Fibroblast of lung (primary cell): ENCODE results near the gene HHAT. TPM values are rescaled to one million over a fixed set of nuclear protein-coding genes. Genes with fewer than 3 reads are reported as not detected.

Experiments used
- DNase-seq, 2 donors: peaks; one replicate each; pipeline versions ENCODE4 v3.0.0 to v3.0.0-alpha.2; 2010; ENCODE audit warnings: low read depth in 2 of 2
- H2AFZ ChIP-seq: 2 replicates; pipeline ENCODE4 v1.5.1; 2012; ENCODE audit warnings: low read length, control low read depth, inconsistent platforms
- H3K27ac ChIP-seq: 2 replicates; pipeline ENCODE4 v1.5.1; 2011; ENCODE audit warnings: low read length, control low read depth; ENCODE audit not compliant: insufficient read depth
- H3K27me3 ChIP-seq: 2 replicates; pipeline ENCODE4 v1.5.1; 2011; ENCODE audit warnings: mild to moderate bottlenecking, low read length; ENCODE audit not compliant: control insufficient read depth, insufficient read depth
- H3K36me3 ChIP-seq: 2 replicates; pipeline ENCODE4 v1.5.1; 2011; ENCODE audit warnings: low read length; ENCODE audit not compliant: control insufficient read depth, insufficient read depth
- H3K4me1 ChIP-seq: 2 replicates; pipeline ENCODE4 v1.5.1; 2011; ENCODE audit warnings: low read length; ENCODE audit not compliant: control insufficient read depth, insufficient read depth; ENCODE audit errors: extremely low read depth
- H3K4me2 ChIP-seq: 2 replicates; pipeline ENCODE4 v1.5.1; 2011; ENCODE audit warnings: low read length, control low read depth; ENCODE audit not compliant: insufficient read depth; ENCODE audit errors: extremely low read depth
- H3K4me3 ChIP-seq, 4 experiments: fragments of 200-600 bp in 1 of 4; sonication (generic) in 1 of 4; replicated peaks in 1 of 4; 2 replicates each; pipeline ENCODE4 v1.5.1; 2011 to 2016; ENCODE audit warnings: low read length in 4 of 4, low read depth in 3 of 4, mild to moderate bottlenecking in 3 of 4, control low read depth in 2 of 4, inconsistent platforms in 1 of 4, mixed read lengths in 1 of 4; ENCODE audit not compliant: insufficient read depth in 1 of 4; ENCODE audit errors: control extremely low read depth in 1 of 4
- H3K79me2 ChIP-seq: 2 replicates; pipeline ENCODE4 v1.5.1; 2012; ENCODE audit warnings: mild to moderate bottlenecking, low read length, inconsistent platforms; ENCODE audit not compliant: control insufficient read depth, insufficient read depth
- H3K9ac ChIP-seq: 2 replicates; pipeline ENCODE4 v1.5.1; 2011; ENCODE audit warnings: mild to moderate bottlenecking, low read length, control low read depth; ENCODE audit not compliant: insufficient read depth
- H3K9me3 ChIP-seq: 2 replicates; pipeline ENCODE4 v1.5.1; 2012; ENCODE audit warnings: low read depth, low read length; ENCODE audit not compliant: control insufficient read depth, insufficient read depth
- H4K20me1 ChIP-seq: 2 replicates; pipeline ENCODE4 v1.5.1; 2011; ENCODE audit warnings: low read length; ENCODE audit not compliant: control insufficient read depth, insufficient read depth; ENCODE audit errors: extremely low read depth
- CTCF ChIP-seq, 2 donors: IDR thresholded peaks in 1 of 2; conservative IDR thresholded peaks in 1 of 2; 1 replicate in 1 of 2; 2 replicates in 1 of 2; pipeline ENCODE4 v1.5.1; 2011 to 2012; ENCODE audit warnings: low read length in 2 of 2, control low read depth in 1 of 2, inconsistent platforms in 1 of 2, low read depth in 1 of 2, mild to moderate bottlenecking in 1 of 2
- EZH2 ChIP-seq: IDR thresholded peaks from 2 replicates; pipeline ENCODE4 v1.5.1; 2012; ENCODE audit warnings: low read length, control low read depth, mild to moderate bottlenecking; ENCODE audit errors: missing control alignments
- polyA plus RNA-seq, 2 donors: library from polyadenylated mRNA; depleted of rRNA in 1 of 2; stranded (reverse) in 1 of 2; unstranded in 1 of 2; fragments of >200 nt; gene quantifications; 2 replicates each; pipeline ENCODE4 v1.2.1, GENCODE V29; 2011 to 2012; ENCODE audit warnings: missing spikeins in 1 of 2
- total RNA-seq: library from RNA; depleted of rRNA; stranded (reverse); fragments of >200 nt; gene quantifications from 2 replicates; pipeline ENCODE4 v1.2.1, GENCODE V29; 2014

Gene HHAT
- total and polyA plus RNA-seq, 2 donors (not counting 1 experiment from before 2014, with no cell fraction given) = 3.6 to 4.8 TPM

GRCh38 chr1:210446479-210446878, 117.8 kb downstream of the HHAT start:
- peak in 1 of 2 donors; percentile 50 for DNase-seq
- H3K4me2 ChIP-seq = no peak overlapping the region
- H3K79me2 ChIP-seq = no peaks in the 10 kb centered on the region
- no peak overlapping the region for H3K9ac ChIP-seq
- H3K27ac ChIP-seq = no peak overlapping the region
- H4K20me1 ChIP-seq = no peaks in the 10 kb centered on the region
- H3K36me3 ChIP-seq = no peaks in the 10 kb centered on the region
- H3K4me3 ChIP-seq = no peak overlapping the region
- no peaks in the 10 kb centered on the region for H3K4me1 ChIP-seq
- no peak overlapping the region for H2AFZ ChIP-seq
- no peaks in the 10 kb centered on the region for H3K27me3 ChIP-seq
- no peaks in the 10 kb centered on the region for H3K9me3 ChIP-seq
- TF ChIP-seq EZH2 (no peak), CTCF (conservative IDR thresholded peaks at IDR 0.05 in 1 of 2, IDR thresholded peaks at IDR 0.05 in 1 of 2; ENCODE audit: low read depth in 1 of 2, low read length in 2 of 2) (no peak)

GRCh38 chr1:210447456-210448057, 118.9 kb downstream of the HHAT start:
- no peak overlapping the region for H3K9ac ChIP-seq

GRCh38 chr1:210448297-210448892, 119.7 kb downstream of the HHAT start:
- Histone ChIP-seq H3K4me3 (no peak overlapping the region), H3K9me3 (no peaks in the 10 kb centered on the region), H3K79me2 (no peaks in the 10 kb centered on the region), H3K9ac (no peak overlapping the region), H3K27me3 (no peaks in the 10 kb centered on the region), H4K20me1 (no peaks in the 10 kb centered on the region), H2AFZ (no peak overlapping the region), H3K36me3 (no peaks in the 10 kb centered on the region), H3K4me1 (no peaks in the 10 kb centered on the region), H3K4me2 (no peak overlapping the region), H3K27ac (no peak overlapping the region)
- DNase-seq = peak; percentile 53 to 72
- no peak for TF ChIP-seq EZH2
- TF ChIP-seq CTCF (conservative IDR thresholded peaks at IDR 0.05 in 1 of 2, IDR thresholded peaks at IDR 0.05 in 1 of 2; ENCODE audit: low read depth in 1 of 2, low read length in 2 of 2) = peak; percentile 61 to 67

More at GRCh38 chr1:210447456-210448057, 118.9 kb downstream of the HHAT start:
- no peak for DNase-seq
- no peaks in the 10 kb centered on the region for H3K4me1 ChIP-seq
- H2AFZ ChIP-seq = no peak overlapping the region
- no peak overlapping the region for H3K4me3 ChIP-seq
- no peaks in the 10 kb centered on the region for H3K9me3 ChIP-seq
- H3K79me2 ChIP-seq = no peaks in the 10 kb centered on the region
- H3K4me2 ChIP-seq = no peak overlapping the region
- H3K27me3 ChIP-seq = no peaks in the 10 kb centered on the region
- H3K27ac ChIP-seq = no peak overlapping the region
- no peaks in the 10 kb centered on the region for H4K20me1 ChIP-seq
- no peak for TF ChIP-seq EZH2
- no peak for TF ChIP-seq CTCF (conservative IDR thresholded peaks at IDR 0.05 in 1 of 2, IDR thresholded peaks at IDR 0.05 in 1 of 2; ENCODE audit: low read depth in 1 of 2, low read length in 2 of 2)
- H3K36me3 ChIP-seq = no peaks in the 10 kb centered on the region
